A673 (cell line): ENCODE data around the gene NHSL1. TPM values are rescaled to one million over a fixed set of nuclear protein-coding genes. Genes with fewer than 3 reads are reported as not detected.

ENCODE experiments used
- BruUV-seq: library from RNA; stranded (reverse); fragments of 400-500 nt; replicated peaks from 2 replicates; lab custom pipeline; 2021; lab: Mats Ljungman, UMichigan
- CTCF ChIA-PET: fragments of 300-600 bp; sonication (Branson Sonifier 250); formaldehyde crosslinking; loops from one replicate; lab custom pipeline; 2022; ENCODE audit warnings: antibody characterized with exemption; lab: Charles Lee
- POLR2A ChIA-PET: fragments of 300-600 bp; sonication (Branson Sonifier 250); formaldehyde crosslinking; loops from one replicate; lab custom pipeline; 2022; ENCODE audit warnings: antibody characterized with exemption; ENCODE audit not compliant: low non-redundant PET; lab: Charles Lee
- DNase-seq: peaks from one replicate; pipeline ENCODE4 v3.0.0-alpha.2; 2015; ENCODE audit warnings: low spot score
- H3K27ac ChIP-seq: fragments of 200-600 bp; sonication (generic); 2 replicates; pipeline ENCODE4 v1.5.1; 2016; ENCODE audit warnings: mixed run types, low read depth, mild to moderate bottlenecking, mixed read lengths, antibody characterized with exemption, low read length; ENCODE audit not compliant: poor library complexity, severe bottlenecking
- H3K27me3 ChIP-seq: fragments of 200-600 bp; sonication (generic); replicated peaks from 2 replicates; pipeline ENCODE4 v1.6.1; 2017; ENCODE audit warnings: mixed run types, low read depth, mild to moderate bottlenecking, mixed read lengths, antibody characterized with exemption, low read length; ENCODE audit not compliant: insufficient read depth, poor library complexity
- H3K36me3 ChIP-seq: fragments of 200-600 bp; sonication (generic); 2 replicates; pipeline ENCODE4 v1.6.1; 2016; ENCODE audit warnings: mixed run types, mild to moderate bottlenecking, mixed read lengths, antibody characterized with exemption, low read length; ENCODE audit not compliant: insufficient read depth, poor library complexity, severe bottlenecking
- H3K4me1 ChIP-seq: fragments of 200-600 bp; sonication (generic); 2 replicates; pipeline ENCODE4 v1.6.1; 2017; ENCODE audit warnings: mixed run types, mild to moderate bottlenecking, mixed read lengths, antibody characterized with exemption, low read length; ENCODE audit not compliant: insufficient read depth, poor library complexity, severe bottlenecking
- H3K4me3 ChIP-seq: fragments of 200-600 bp; sonication (generic); 2 replicates; pipeline ENCODE4 v1.5.1; 2016; ENCODE audit warnings: low read depth, mixed run types, mild to moderate bottlenecking, mixed read lengths, low read length; ENCODE audit not compliant: poor library complexity, severe bottlenecking
- H3K9me3 ChIP-seq: fragments of 200-600 bp; sonication (generic); 2 replicates; pipeline ENCODE4 v1.6.1; 2016; ENCODE audit warnings: mixed run types, low read depth, mild to moderate bottlenecking, mixed read lengths, antibody characterized with exemption, low read length; ENCODE audit not compliant: poor library complexity, severe bottlenecking
- EZH2 ChIP-seq: fragments of 200-600 bp; sonication (generic); IDR thresholded peaks from 2 replicates; pipeline ENCODE4 v1.6.1; 2017; ENCODE audit warnings: borderline replicate concordance, low read depth, mild to moderate bottlenecking, mixed read lengths, antibody characterized with exemption, low read length; ENCODE audit not compliant: poor library complexity, severe bottlenecking
- intact Hi-C: fragments of 100-400 bp; cut with micrococcal nuclease; formaldehyde crosslinking; loops from one replicate; pipeline ENCODE4 v1.10.0; 2022; ENCODE audit not compliant: unreplicated experiment
- total RNA-seq: library from RNA; stranded (reverse); gene quantifications from 2 replicates; pipeline ENCODE4 v1.2.3, GENCODE V29; 2021
- TF ChIP-seq, protein P1 (sequence below): fragments of 300-800, 200-600 bp; sonication (generic); conservative IDR thresholded peaks from 2 replicates; pipeline ENCODE4 v1.5.1; 2017; ENCODE audit warnings: low read depth, mild to moderate bottlenecking, antibody characterized with exemption, low read length, moderate library complexity, mixed read lengths

Gene NHSL1
- total RNA-seq, 1 experiment from 2014 or later = 33.1 TPM

DNA sequence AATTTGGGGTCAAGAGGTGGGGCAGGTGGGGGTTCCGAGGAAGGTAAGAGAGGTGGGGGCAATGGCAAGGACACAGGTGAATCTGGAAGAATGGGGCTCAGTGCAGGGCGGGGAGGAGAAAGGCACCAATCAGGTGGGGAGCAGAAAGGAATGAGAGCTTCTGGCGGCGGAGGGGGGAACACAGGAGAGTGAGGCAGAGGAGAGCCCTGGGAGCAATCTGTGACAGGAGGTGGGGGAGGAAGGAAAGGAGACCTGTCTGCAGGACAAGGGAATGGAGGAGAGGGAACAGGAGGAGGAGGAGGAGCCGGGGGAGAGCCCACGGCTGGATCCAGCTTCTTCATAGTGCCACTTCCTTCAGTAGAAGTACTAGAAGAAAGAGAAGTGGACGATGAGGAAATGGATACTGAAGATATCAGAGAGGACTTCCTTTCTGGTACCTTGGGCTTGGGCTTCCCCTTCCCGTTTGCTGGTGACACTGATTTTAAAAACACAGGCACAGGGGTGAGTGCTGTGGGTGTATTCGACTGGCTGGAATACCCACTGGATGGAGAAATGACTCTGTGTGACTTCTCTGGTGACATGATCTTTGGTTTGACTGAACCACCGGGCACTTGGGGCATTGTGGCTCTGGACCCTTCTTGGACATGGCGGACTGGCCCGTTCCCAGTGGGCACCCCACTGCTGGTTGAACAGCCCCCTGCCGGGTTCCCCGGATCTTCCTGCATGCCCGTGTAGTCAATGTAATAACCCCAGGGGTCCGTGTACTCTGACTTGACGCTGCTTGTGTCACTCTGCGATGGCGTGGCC lies 67.8 kb downstream of the NHSL1 start:
- TF ChIP-seq, protein P1, sequence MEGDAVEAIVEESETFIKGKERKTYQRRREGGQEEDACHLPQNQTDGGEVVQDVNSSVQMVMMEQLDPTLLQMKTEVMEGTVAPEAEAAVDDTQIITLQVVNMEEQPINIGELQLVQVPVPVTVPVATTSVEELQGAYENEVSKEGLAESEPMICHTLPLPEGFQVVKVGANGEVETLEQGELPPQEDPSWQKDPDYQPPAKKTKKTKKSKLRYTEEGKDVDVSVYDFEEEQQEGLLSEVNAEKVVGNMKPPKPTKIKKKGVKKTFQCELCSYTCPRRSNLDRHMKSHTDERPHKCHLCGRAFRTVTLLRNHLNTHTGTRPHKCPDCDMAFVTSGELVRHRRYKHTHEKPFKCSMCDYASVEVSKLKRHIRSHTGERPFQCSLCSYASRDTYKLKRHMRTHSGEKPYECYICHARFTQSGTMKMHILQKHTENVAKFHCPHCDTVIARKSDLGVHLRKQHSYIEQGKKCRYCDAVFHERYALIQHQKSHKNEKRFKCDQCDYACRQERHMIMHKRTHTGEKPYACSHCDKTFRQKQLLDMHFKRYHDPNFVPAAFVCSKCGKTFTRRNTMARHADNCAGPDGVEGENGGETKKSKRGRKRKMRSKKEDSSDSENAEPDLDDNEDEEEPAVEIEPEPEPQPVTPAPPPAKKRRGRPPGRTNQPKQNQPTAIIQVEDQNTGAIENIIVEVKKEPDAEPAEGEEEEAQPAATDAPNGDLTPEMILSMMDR = no peak
- no peak for TF ChIP-seq EZH2
- no peak for DNase-seq
- ChIA-PET POLR2A (no interaction called here), CTCF (no interaction called here)
- H3K27ac ChIP-seq = no peak overlapping the region
- BruUV-seq = no TSS peak
- no peak overlapping the region for H3K4me3 ChIP-seq
- intact Hi-C loops = no loop called here
- H3K4me1 ChIP-seq = no peaks in the 10 kb centered on the region
- no peaks in the 10 kb centered on the region for H3K36me3 ChIP-seq
- no peaks in the 10 kb centered on the region for H3K9me3 ChIP-seq
- H3K27me3 ChIP-seq = no peaks in the 10 kb centered on the region

DNA sequence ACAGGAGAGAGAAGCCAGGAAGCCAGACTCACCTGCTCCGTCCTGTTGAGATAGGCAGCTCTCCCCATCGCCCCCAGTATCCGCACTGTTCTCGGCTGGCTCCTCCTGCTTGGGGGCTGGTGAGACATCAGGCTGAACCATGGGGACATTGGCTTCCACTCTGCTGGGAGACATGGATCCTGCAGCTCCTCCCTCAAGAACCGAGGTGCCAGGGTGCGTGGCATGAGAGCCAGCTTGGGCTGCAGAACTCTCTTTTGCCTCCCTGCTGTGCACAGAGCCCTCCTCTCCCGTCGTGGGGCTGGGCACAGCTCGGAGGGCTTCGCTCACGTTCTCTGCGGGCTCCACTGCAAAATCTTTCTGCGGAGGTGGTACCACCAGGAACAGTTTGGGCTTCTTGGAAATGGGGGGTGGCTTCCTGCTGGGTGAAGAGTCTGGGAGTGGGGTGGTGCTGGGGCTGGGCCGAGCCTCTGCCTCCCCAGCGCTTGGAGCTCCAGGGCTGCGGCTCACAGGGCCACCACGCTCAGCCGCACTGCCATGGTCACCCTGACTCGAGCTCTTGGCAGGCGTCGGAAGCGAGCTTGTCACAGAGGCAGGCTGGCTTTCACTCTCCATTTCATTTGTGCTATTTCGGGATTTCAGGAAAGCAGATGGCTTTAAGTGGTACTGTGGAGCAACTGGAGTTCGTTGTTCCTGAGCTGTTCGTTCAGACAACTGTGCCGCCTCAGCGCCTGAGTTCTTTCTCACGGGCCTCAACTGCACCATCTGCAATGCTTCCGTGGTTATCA lies 68.7 kb downstream of the NHSL1 start:
- ChIA-PET CTCF (no interaction called here), POLR2A (no interaction called here)
- Histone ChIP-seq H3K27me3 (no peaks in the 10 kb centered on the region), H3K36me3 (no peaks in the 10 kb centered on the region), H3K4me1 (no peaks in the 10 kb centered on the region), H3K9me3 (no peaks in the 10 kb centered on the region), H3K4me3 (no peak overlapping the region), H3K27ac (no peak overlapping the region)
- intact Hi-C loops = no loop called here
- DNase-seq = no peak
- no TSS peak for BruUV-seq
- TF ChIP-seq EZH2 = no peak
- TF ChIP-seq, protein P1 = no peak

DNA sequence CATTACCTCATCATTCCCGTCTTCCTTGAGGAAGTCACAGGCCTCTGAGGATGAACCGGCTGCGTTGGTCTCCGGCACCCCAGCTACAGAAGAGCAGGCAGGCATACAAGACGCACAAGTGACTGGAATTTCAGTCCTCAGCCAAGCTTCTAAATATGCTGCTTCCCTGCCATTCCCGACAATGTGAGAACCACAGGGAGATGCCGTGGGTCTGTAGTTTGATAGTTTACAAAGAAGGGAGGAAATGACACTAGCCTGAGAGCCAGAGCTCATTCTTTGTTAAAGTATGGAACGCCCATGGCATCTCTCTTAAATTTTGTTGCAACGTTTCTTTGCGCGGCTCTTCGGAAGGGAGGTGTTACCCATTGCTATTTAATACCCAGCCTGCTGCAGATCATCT lies 69.5 kb downstream of the NHSL1 start:
- Histone ChIP-seq H3K27me3 (no peaks in the 10 kb centered on the region), H3K27ac (no peak overlapping the region), H3K36me3 (no peaks in the 10 kb centered on the region), H3K4me1 (no peaks in the 10 kb centered on the region), H3K4me3 (no peak overlapping the region), H3K9me3 (no peaks in the 10 kb centered on the region)
- no peak for DNase-seq
- ChIA-PET CTCF (interaction anchor here (0.8 to 0.9 kb wide), 2 partner anchors 74 to 79 kb away, joined by 3 read pairs; no protein-coding TSS in a partner anchor), POLR2A (no interaction called here)
- intact Hi-C loops = loop anchor here (1.0 to 2.0 kb wide), 4 partner anchors 79 to 337 kb away; no protein-coding TSS in a partner anchor
- TF ChIP-seq EZH2 = no peak
- TF ChIP-seq, protein P1 = no peak
- BruUV-seq = no TSS peak
